Kidney tubule cell (primary cell): Measurements from ENCODE around the gene LRRC41.
"Not testable (repeated sequence)": the region's sequence is repeated elsewhere in the genome, so short reads cannot be mapped to it uniquely, and the experiment has no call there.

Source experiments
- DNase-seq: peaks from one replicate; pipeline ENCODE4 v3.0.0-alpha.2; 2018; ENCODE audit warnings: low spot score

Gene LRRC41

GRCh38 chr1:46303038-46303871 is at the start of gene LRRC41, which contains the start of gene UQCRH:
LRRC41 (minus strand) TSS chr1:46303616; CDS start chr1:46303322, 294 bp downstream.
UQCRH (plus strand) TSS chr1:46303698; CDS start chr1:46303767, 69 bp downstream.
- peak; percentile 98 for DNase-seq

GRCh38 chr1:46352363-46352762 is 48.9 kb upstream of the LRRC41 start:
- no peak for DNase-seq

- DNase-seq: no peak
These were observed 41.9 kb upstream of the LRRC41 start for GRCh38 chr1:46345281-46345680.

- DNase-seq: no peak
These were observed 41.1 kb upstream of the LRRC41 start for GRCh38 chr1:46344481-46344880.

GRCh38 chr1:46343705-46344104 is 40.3 kb upstream of the LRRC41 start:
- DNase-seq: no peak

GRCh38 chr1:46343351-46343695 is 39.9 kb upstream of the LRRC41 start:
- DNase-seq: no peak

GRCh38 chr1:46342677-46343350 is 39.4 kb upstream of the LRRC41 start:
- no peak for DNase-seq

GRCh38 chr1:46342084-46342656 is 38.8 kb upstream of the LRRC41 start:
- peak; percentile 51 for DNase-seq

GRCh38 chr1:46341222-46342083 is 38.0 kb upstream of the LRRC41 start:
- no peak for DNase-seq

GRCh38 chr1:46340404-46341221 is 37.2 kb upstream of the LRRC41 start, which contains the start of gene NSUN4:
NSUN4 (plus strand) TSS chr1:46340807; CDS start chr1:46340827, 20 bp downstream.
- peak; percentile 94 for DNase-seq

- DNase-seq: not testable (repeated sequence)
These were observed 34.0 kb upstream of the LRRC41 start for GRCh38 chr1:46337409-46337808.

GRCh38 chr1:46335081-46335480 is 31.7 kb upstream of the LRRC41 start:
- no peak for DNase-seq

- no peak for DNase-seq
These were observed 30.6 kb upstream of the LRRC41 start for GRCh38 chr1:46334030-46334384.

GRCh38 chr1:46333300-46334029 is 30.0 kb upstream of the LRRC41 start:
- DNase-seq: peak; percentile 80

GRCh38 chr1:46331786-46332540 is 28.5 kb upstream of the LRRC41 start:
- DNase-seq: peak; percentile 81

GRCh38 chr1:46330381-46330780 is 27.0 kb upstream of the LRRC41 start:
- not testable (repeated sequence) for DNase-seq

GRCh38 chr1:46329807-46330206 is 26.4 kb upstream of the LRRC41 start:
- not testable (repeated sequence) for DNase-seq

GRCh38 chr1:46328182-46328581 is 24.8 kb upstream of the LRRC41 start:
- DNase-seq: not testable (repeated sequence)

GRCh38 chr1:46325285-46326076 is 22.1 kb upstream of the LRRC41 start:
- DNase-seq: peak; percentile 48
